Gastroesophageal sphincter (tissue), 4 donors: ENCODE measurements around the gene OVOL3. TPM values are rescaled to one million over a fixed set of nuclear protein-coding genes. Genes with fewer than 3 reads are reported as not detected.

Experiments used
- ATAC-seq: fragments of 150-250 bp; one replicate; pipeline ENCODE4 v1.9.1; 2016; ENCODE audit warnings: mild to moderate bottlenecking, moderate library complexity
- H3K27ac ChIP-seq, 4 donors: fragments of 200-600 bp; sonication (generic) in 3 of 4; 1 replicate in 3 of 4; 2 replicates in 1 of 4; pipeline ENCODE4 v1.5.1; 2016 to 2019
- H3K27me3 ChIP-seq: fragments of 200-600 bp; sonication (generic); one replicate; pipeline ENCODE4 v1.5.1; 2019
- H3K36me3 ChIP-seq, 2 donors: fragments of 200-600 bp; sonication (generic); one replicate each; pipeline ENCODE4 v1.5.1; 2019; ENCODE audit warnings: control low read depth in 1 of 2
- H3K4me1 ChIP-seq, 3 donors: fragments of 200-600 bp; sonication (generic); 1 replicate in 2 of 3; 2 replicates in 1 of 3; pipeline ENCODE4 v1.5.1; 2016 to 2019; ENCODE audit warnings: control low read depth in 2 of 3
- H3K4me3 ChIP-seq, 2 donors: fragments of 200-600 bp; sonication (generic); one replicate each; pipeline ENCODE4 v1.5.1; 2019; ENCODE audit warnings: mild to moderate bottlenecking in 1 of 2, moderate library complexity in 1 of 2
- H3K9me3 ChIP-seq, 3 donors: fragments of 200-600 bp; sonication (generic); one replicate each; pipeline ENCODE4 v1.5.1; 2017 to 2019; ENCODE audit warnings: control low read depth in 2 of 3
- CTCF ChIP-seq, 4 experiments: fragments of 200-600 bp in 2 of 4; fragments of 450-650 bp in 2 of 4; sonication (generic) in 1 of 4; IDR thresholded peaks; one replicate each; pipeline ENCODE4 v1.5.1; 2017 to 2019; ENCODE audit warnings: antibody characterized with exemption in 4 of 4, mild to moderate bottlenecking in 2 of 4, moderate library complexity in 2 of 4
- EP300 ChIP-seq: sonication (generic); formaldehyde crosslinking; IDR thresholded peaks from one replicate; pipeline ENCODE4 v1.6.1; 2017; ENCODE audit warnings: antibody characterized with exemption, mild to moderate bottlenecking
- POLR2A ChIP-seq, 2 donors: fragments of 450-650 bp; IDR thresholded peaks; one replicate each; pipeline ENCODE4 v1.6.1; 2017; ENCODE audit warnings: antibody characterized with exemption in 2 of 2, mild to moderate bottlenecking in 2 of 2, moderate library complexity in 1 of 2
- POLR2AphosphoS5 ChIP-seq: sonication (generic); formaldehyde crosslinking; IDR thresholded peaks from one replicate; pipeline ENCODE4 v1.6.1; 2017; ENCODE audit warnings: antibody characterized with exemption
- WGBS, 2 donors: methylation state at CpG; one replicate each; pipeline ENCODE4 v1.1.5; 2018; ENCODE audit warnings: low coverage in 1 of 2; 5-methylcytosine and 5-hydroxymethylcytosine counted together
- total RNA-seq, 4 donors: library from RNA; depleted of rRNA; stranded (reverse); fragments of >200 nt; gene quantifications; one replicate each; pipeline ENCODE4 v1.1.0, GENCODE V29; 2016

Gene OVOL3
- total RNA-seq, 4 donors from 2014 or later, result not detected

- Histone ChIP-seq H3K9me3 (no peaks in the 10 kb centered on the region), H3K36me3 (no peaks in the 10 kb centered on the region), H3K4me1 (no peaks in the 10 kb centered on the region), H3K4me3 (no peak overlapping the region), H3K27ac (no peak overlapping the region), H3K27me3 (no peaks in the 10 kb centered on the region)
- WGBS, 2 donors, result 92 to 94% methylated on average over 4 to 5 of the region's 13 CpGs
- TF ChIP-seq POLR2A (IDR thresholded peaks at IDR 0.05) (no peak), CTCF (IDR thresholded peaks at IDR 0.05) (no peak), EP300 (no peak), POLR2AphosphoS5 (no peak)
- ATAC-seq, result no peak
Measured at GRCh38 chr19:36082916-36083315, 28.0 kb upstream of the OVOL3 start.

GRCh38 chr19:36084231-36085009 lies 26.5 kb upstream of the OVOL3 start:
- no peak for TF ChIP-seq EP300
- TF ChIP-seq CTCF (IDR thresholded peaks at IDR 0.05), result no peak
- TF ChIP-seq POLR2A (IDR thresholded peaks at IDR 0.05), result no peak
- no peak overlapping the region for H3K27ac ChIP-seq
- no peaks in the 10 kb centered on the region for H3K36me3 ChIP-seq
- no CpG with 5 or more reads among the region's 12 CpGs for WGBS, 2 donors
- no peaks in the 10 kb centered on the region for H3K27me3 ChIP-seq
- no peaks in the 10 kb centered on the region for H3K9me3 ChIP-seq
- no peak for ATAC-seq
- H3K4me3 ChIP-seq, result no peak overlapping the region
- no peaks in the 10 kb centered on the region for H3K4me1 ChIP-seq

- Histone ChIP-seq H3K27ac (no peak overlapping the region), H3K27me3 (no peaks in the 10 kb centered on the region), H3K9me3 (no peaks in the 10 kb centered on the region), H3K4me1 (no peaks in the 10 kb centered on the region), H3K36me3 (no peaks in the 10 kb centered on the region), H3K4me3 (no peak overlapping the region)
- 83 to 93% methylated on average over 2 of the region's 9 CpGs for WGBS, 2 donors
- TF ChIP-seq CTCF (IDR thresholded peaks at IDR 0.05) (no peak), EP300 (no peak), POLR2AphosphoS5 (no peak), POLR2A (IDR thresholded peaks at IDR 0.05) (no peak)
- ATAC-seq, result no peak
Measured at GRCh38 chr19:36086326-36086725, 24.6 kb upstream of the OVOL3 start.

- 92 to 100% methylated on average over 1 to 2 of the region's 5 CpGs for WGBS, 2 donors
- Histone ChIP-seq H3K4me3 (no peak overlapping the region), H3K36me3 (no peaks in the 10 kb centered on the region)
Measured at GRCh38 chr19:36089847-36090246, 21.1 kb upstream of the OVOL3 start.

More at GRCh38 chr19:36089847-36090246, 21.1 kb upstream of the OVOL3 start:
- H3K27ac ChIP-seq, result no peak overlapping the region
- no peak for ATAC-seq
- H3K9me3 ChIP-seq, result no peaks in the 10 kb centered on the region
- H3K27me3 ChIP-seq, result no peaks in the 10 kb centered on the region
- H3K4me1 ChIP-seq, result no peaks in the 10 kb centered on the region
- TF ChIP-seq EP300 (no peak), POLR2A (IDR thresholded peaks at IDR 0.05) (no peak), CTCF (IDR thresholded peaks at IDR 0.05) (no peak), POLR2AphosphoS5 (no peak)
